DND-41 (cell line): ENCODE measurements around the gene LETM1.

Experiments
- ATAC-seq: fragments of 200-7000 bp; cut with Tn5 transposase; 3 replicates; pipeline ENCODE4 v1.9.1; 2021; ENCODE audit warnings: low read depth; ENCODE audit not compliant: insufficient read depth
- DNase-seq: peaks from one replicate; pipeline ENCODE4 v3.0.0-alpha.2; 2020
- H2AFZ ChIP-seq: 2 replicates; pipeline ENCODE4 v1.6.0; 2012; ENCODE audit warnings: low read depth, low read length
- H3K27ac ChIP-seq: 2 replicates; pipeline ENCODE4 v1.5.1; 2012; ENCODE audit warnings: low read length, inconsistent platforms
- H3K27me3 ChIP-seq: fragments of 200-600 bp; sonication (generic); 2 replicates; pipeline ENCODE4 v1.6.0; 2012; ENCODE audit warnings: low read length, mild to moderate bottlenecking, inconsistent platforms; ENCODE audit not compliant: insufficient read depth, poor library complexity
- H3K36me3 ChIP-seq: 2 replicates; pipeline ENCODE4 v1.5.1; 2012; ENCODE audit warnings: low read length, inconsistent platforms; ENCODE audit not compliant: insufficient read depth
- H3K4me1 ChIP-seq: 2 replicates; pipeline ENCODE4 v1.5.1; 2012; ENCODE audit warnings: mild to moderate bottlenecking, low read length; ENCODE audit not compliant: insufficient read depth
- H3K4me2 ChIP-seq: 2 replicates; pipeline ENCODE4 v1.6.0; 2012; ENCODE audit warnings: mild to moderate bottlenecking, moderate library complexity, low read length, inconsistent platforms; ENCODE audit not compliant: insufficient read depth
- H3K4me3 ChIP-seq, 2 experiments: fragments of 200-600 bp in 1 of 2; shearing (Covaris generic) in 1 of 2; 2 replicates each; pipeline ENCODE4 v1.5.1; 2012 to 2016; ENCODE audit warnings: inconsistent platforms in 2 of 2, low read length in 2 of 2, mild to moderate bottlenecking in 2 of 2, low read depth in 1 of 2, moderate library complexity in 1 of 2
- H3K79me2 ChIP-seq: 2 replicates; pipeline ENCODE4 v1.6.0; 2012; ENCODE audit warnings: low read length, inconsistent platforms; ENCODE audit not compliant: insufficient read depth
- H3K9ac ChIP-seq: 2 replicates; pipeline ENCODE4 v1.6.0; 2012; ENCODE audit warnings: low read depth, mild to moderate bottlenecking, inconsistent platforms, low read length, moderate library complexity
- H3K9me3 ChIP-seq: 2 replicates; pipeline ENCODE4 v1.5.1; 2012; ENCODE audit warnings: low read length, moderate library complexity, mild to moderate bottlenecking, inconsistent platforms; ENCODE audit not compliant: insufficient read depth, severe bottlenecking
- H4K20me1 ChIP-seq: 2 replicates; pipeline ENCODE4 v1.6.0; 2012; ENCODE audit warnings: low read length; ENCODE audit not compliant: insufficient read depth
- CTCF ChIP-seq: IDR thresholded peaks from 2 replicates; pipeline ENCODE4 v1.5.1; 2012; ENCODE audit warnings: borderline replicate concordance, low read length, moderate library complexity, mild to moderate bottlenecking; ENCODE audit not compliant: poor library complexity, severe bottlenecking; ENCODE audit errors: extremely low read depth
- EZH2 ChIP-seq: IDR thresholded peaks from 3 replicates; pipeline ENCODE4 v1.6.1; 2012; ENCODE audit warnings: borderline replicate concordance, low read depth, mild to moderate bottlenecking, moderate library complexity, low read length, inconsistent platforms; ENCODE audit not compliant: severe bottlenecking

Gene LETM1

GRCh38 chr4:1797861-1798579, 57.9 kb downstream of the LETM1 start:
- ATAC-seq, result no peak

DNA sequence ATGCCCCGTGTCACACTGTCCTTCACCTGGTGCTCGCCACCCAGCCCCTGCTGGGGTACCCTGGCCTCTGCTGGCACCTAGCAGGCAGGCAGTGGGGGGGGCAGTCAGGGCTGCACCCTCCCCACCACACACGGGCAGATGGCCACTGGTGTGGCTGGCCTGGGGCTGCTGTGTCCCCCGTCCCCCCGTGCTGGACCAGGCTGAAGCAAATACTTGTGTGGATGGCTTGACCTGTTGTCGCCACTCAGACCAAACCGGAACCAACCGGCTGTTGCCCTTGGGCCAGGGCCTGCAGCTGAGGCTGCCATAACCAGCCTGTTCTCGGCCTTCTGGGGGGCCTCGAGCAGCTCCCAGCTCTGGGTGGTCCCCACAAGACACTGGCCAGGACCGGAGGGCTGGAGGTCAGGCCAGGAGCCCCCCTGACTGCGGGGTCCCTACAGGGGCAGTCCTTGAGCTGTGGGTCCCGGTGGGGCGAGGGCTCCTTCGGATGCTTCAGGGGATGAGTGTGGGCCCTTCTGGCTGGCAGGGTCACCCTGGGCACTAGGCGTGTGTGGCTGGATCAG, 58.6 kb downstream of the LETM1 start:
- H3K9me3 ChIP-seq, result no peaks in the 10 kb centered on the region
- ATAC-seq, result no peak
- no peak overlapping the region for H3K4me3 ChIP-seq
- H3K36me3 ChIP-seq, result no peaks in the 10 kb centered on the region
- no peak overlapping the region for H3K4me2 ChIP-seq
- no peaks in the 10 kb centered on the region for H3K27me3 ChIP-seq
- DNase-seq, result no peak
- TF ChIP-seq EZH2, result no peak
- TF ChIP-seq CTCF, result no peak
- H4K20me1 ChIP-seq, result peaks cover 5% of the 10 kb centered on the region; the same call in 1 of the 2 replicates
- no peak overlapping the region for H3K27ac ChIP-seq
- no peaks in the 10 kb centered on the region for H3K79me2 ChIP-seq
- no peak overlapping the region for H3K9ac ChIP-seq
- H3K4me1 ChIP-seq, result peaks cover 11% of the 10 kb centered on the region
- H2AFZ ChIP-seq, result no peak overlapping the region

More at GRCh38 chr4:1797861-1798579, 57.9 kb downstream of the LETM1 start:
- Histone ChIP-seq H2AFZ (no peak overlapping the region), H3K4me2 (no peak overlapping the region), H3K27me3 (no peaks in the 10 kb centered on the region), H3K27ac (no peak overlapping the region), H3K9ac (no peak overlapping the region), H3K4me1 (peaks cover 8% of the 10 kb centered on the region), H3K36me3 (no peaks in the 10 kb centered on the region), H4K20me1 (peaks cover 5% of the 10 kb centered on the region; the same call in 1 of the 2 replicates), H3K9me3 (no peaks in the 10 kb centered on the region), H3K4me3 (no peak overlapping the region), H3K79me2 (no peaks in the 10 kb centered on the region)
- DNase-seq, result no peak
- no peak for TF ChIP-seq EZH2
- TF ChIP-seq CTCF, result no peak

- Histone ChIP-seq H3K9me3 (no peaks in the 10 kb centered on the region), H3K36me3 (no peaks in the 10 kb centered on the region), H3K4me1 (peaks cover 11% of the 10 kb centered on the region), H2AFZ (no peak overlapping the region), H3K27ac (no peak overlapping the region), H4K20me1 (peaks cover 8% of the 10 kb centered on the region; the same call in 1 of the 2 replicates), H3K4me3 (no peak overlapping the region), H3K79me2 (no peaks in the 10 kb centered on the region), H3K4me2 (no peak overlapping the region), H3K9ac (no peak overlapping the region), H3K27me3 (no peaks in the 10 kb centered on the region)
- TF ChIP-seq EZH2, result no peak
- no peak for TF ChIP-seq CTCF
- DNase-seq (no peak), ATAC-seq (no peak)
These were observed 59.3 kb downstream of the LETM1 start for GRCh38 chr4:1796486-1797204.
